K562 (cell line): Measurements from ENCODE around the gene COL16A1. TPM values are rescaled to one million over a fixed set of nuclear protein-coding genes. Genes with fewer than 3 reads are reported as not detected.

Experiments used
- polyA plus RNA-seq, 8 experiments: library from polyadenylated mRNA; depleted of rRNA in 4 of 8; stranded (reverse) in 5 of 8; unstranded in 3 of 8; fragments of >200 nt; fragmentation: Nextera tagmentation in 2 of 8; fragmentation: Illumina TruSeq in 1 of 8; extraction: Ambion mirVana in 2 of 8; extraction: Trizol in 1 of 8; gene quantifications; 2 replicates each; pipeline versions ENCODE4 v1.2.1 to v1.2.3, GENCODE V29; 2011 to 2014; ENCODE audit warnings: inconsistent platforms in 1 of 8, missing spikeins in 1 of 8
- total RNA-seq, 7 experiments: library from RNA; depleted of rRNA in 6 of 7; stranded (reverse); fragments of >200 nt in 6 of 7; fragmentation: Illumina TruSeq in 2 of 7; extraction: Trizol in 2 of 7; gene quantifications; 2 replicates each; pipeline versions ENCODE4 v1.2.1 to v1.2.3, GENCODE V29; 2011 to 2021; ENCODE audit warnings: low replicate concordance in 1 of 7

The COL16A1 gene
- total and polyA plus RNA-seq, 9 of the 15 experiments (the other 6 are each of a cell fraction or from before 2014, with no cell fraction given) = 0.11 to 0.60 (median 0.11) TPM; not detected in 6

Other genes starting within 250 kb of the COL16A1 start
- 0.05 and 0.53 TPM in 2 replicates for gene TINAGL1, start 127.5 kb downstream of the COL16A1 start, total RNA-seq (2014; rRNA removed)
- 0.07 TPM in 1 of 2 replicates, not detected in the other for gene TINAGL1, start 127.5 kb downstream of the COL16A1 start, total RNA-seq (2014; rRNA removed; fragmentation: Illumina TruSeq; extraction: Trizol)
- gene TINAGL1, start 127.5 kb downstream of the COL16A1 start, total RNA-seq (2015; rRNA removed; fragmentation: Illumina TruSeq; extraction: Trizol) = not detected in 2 replicates
- gene TINAGL1, start 127.5 kb downstream of the COL16A1 start, total RNA-seq (2021) = 0.27 and 0.67 TPM in 2 replicates
- 0.35 and 1.2 TPM in 2 replicates for gene TINAGL1, start 127.5 kb downstream of the COL16A1 start, polyA plus RNA-seq (2011; rRNA removed)
- 0.14 TPM in 1 of 2 replicates, not detected in the other for gene TINAGL1, start 127.5 kb downstream of the COL16A1 start, polyA plus RNA-seq (2014; fragmentation: Illumina TruSeq; extraction: Trizol)
- not detected for gene TINAGL1, start 127.5 kb downstream of the COL16A1 start, polyA plus RNA-seq (2014; fragmentation: Nextera tagmentation; extraction: Ambion mirVana)
- gene TINAGL1, start 127.5 kb downstream of the COL16A1 start, polyA plus RNA-seq (2014; rRNA removed) = 0.04 and 0.16 TPM in 2 replicates
- gene HCRTR1, start 86.3 kb downstream of the COL16A1 start, total RNA-seq (2014; rRNA removed) = not detected in 2 replicates
- gene HCRTR1, start 86.3 kb downstream of the COL16A1 start, total RNA-seq (2014; rRNA removed; fragmentation: Illumina TruSeq; extraction: Trizol) = not detected in 2 replicates
- gene HCRTR1, start 86.3 kb downstream of the COL16A1 start, total RNA-seq (2015; rRNA removed; fragmentation: Illumina TruSeq; extraction: Trizol) = not detected in 2 replicates
- not detected in 2 replicates for gene HCRTR1, start 86.3 kb downstream of the COL16A1 start, total RNA-seq (2021)
- not detected in 2 replicates for gene HCRTR1, start 86.3 kb downstream of the COL16A1 start, polyA plus RNA-seq (2011; rRNA removed)
- gene HCRTR1, start 86.3 kb downstream of the COL16A1 start, polyA plus RNA-seq (2014; fragmentation: Illumina TruSeq; extraction: Trizol) = not detected in 2 replicates
- gene HCRTR1, start 86.3 kb downstream of the COL16A1 start, polyA plus RNA-seq (2014; fragmentation: Nextera tagmentation; extraction: Ambion mirVana) = not detected
- not detected in 2 replicates for gene HCRTR1, start 86.3 kb downstream of the COL16A1 start, polyA plus RNA-seq (2014; rRNA removed)
- gene PEF1, start 59.1 kb downstream of the COL16A1 start, total RNA-seq (2014; rRNA removed) = 76.6 and 87.6 TPM in 2 replicates
- gene PEF1, start 59.1 kb downstream of the COL16A1 start, total RNA-seq (2014; rRNA removed; fragmentation: Illumina TruSeq; extraction: Trizol) = 39.4 and 46.0 TPM in 2 replicates
- 48.8 and 49.1 TPM in 2 replicates for gene PEF1, start 59.1 kb downstream of the COL16A1 start, total RNA-seq (2015; rRNA removed; fragmentation: Illumina TruSeq; extraction: Trizol)
- 61.0 and 61.9 TPM in 2 replicates for gene PEF1, start 59.1 kb downstream of the COL16A1 start, total RNA-seq (2021)
- 73.7 and 104 TPM in 2 replicates for gene PEF1, start 59.1 kb downstream of the COL16A1 start, polyA plus RNA-seq (2011; rRNA removed)
- gene PEF1, start 59.1 kb downstream of the COL16A1 start, polyA plus RNA-seq (2014; fragmentation: Illumina TruSeq; extraction: Trizol) = 95.5 and 97.8 TPM in 2 replicates
- 10 to 100 TPM; 26.3 to 33.0 TPM for gene PEF1, start 59.1 kb downstream of the COL16A1 start, polyA plus RNA-seq (2014; fragmentation: Nextera tagmentation; extraction: Ambion mirVana)
- 78.2 and 82.5 TPM in 2 replicates for gene PEF1, start 59.1 kb downstream of the COL16A1 start, polyA plus RNA-seq (2014; rRNA removed)
- gene ADGRB2, start 60.3 kb upstream of the COL16A1 start, total RNA-seq (2014; rRNA removed) = 0.23 and 0.33 TPM in 2 replicates
- 0.04 TPM in 1 of 2 replicates, not detected in the other for gene ADGRB2, start 60.3 kb upstream of the COL16A1 start, total RNA-seq (2014; rRNA removed; fragmentation: Illumina TruSeq; extraction: Trizol)
- 0.22 and 0.23 TPM in 2 replicates for gene ADGRB2, start 60.3 kb upstream of the COL16A1 start, total RNA-seq (2015; rRNA removed; fragmentation: Illumina TruSeq; extraction: Trizol)
- gene ADGRB2, start 60.3 kb upstream of the COL16A1 start, total RNA-seq (2021) = 0.22 and 0.34 TPM in 2 replicates
- gene ADGRB2, start 60.3 kb upstream of the COL16A1 start, polyA plus RNA-seq (2011; rRNA removed) = 0.14 and 0.38 TPM in 2 replicates
- gene ADGRB2, start 60.3 kb upstream of the COL16A1 start, polyA plus RNA-seq (2014; fragmentation: Illumina TruSeq; extraction: Trizol) = 0.07 and 0.11 TPM in 2 replicates
- not detected for gene ADGRB2, start 60.3 kb upstream of the COL16A1 start, polyA plus RNA-seq (2014; fragmentation: Nextera tagmentation; extraction: Ambion mirVana)
- 0.18 and 0.20 TPM in 2 replicates for gene ADGRB2, start 60.3 kb upstream of the COL16A1 start, polyA plus RNA-seq (2014; rRNA removed)
- gene SPOCD1, start 112.0 kb upstream of the COL16A1 start, total RNA-seq (2014; rRNA removed) = 0.20 and 0.27 TPM in 2 replicates
- 0.16 and 0.36 TPM in 2 replicates for gene SPOCD1, start 112.0 kb upstream of the COL16A1 start, total RNA-seq (2014; rRNA removed; fragmentation: Illumina TruSeq; extraction: Trizol)
- 0.23 and 0.25 TPM in 2 replicates for gene SPOCD1, start 112.0 kb upstream of the COL16A1 start, total RNA-seq (2015; rRNA removed; fragmentation: Illumina TruSeq; extraction: Trizol)
- gene SPOCD1, start 112.0 kb upstream of the COL16A1 start, total RNA-seq (2021) = 0.22 and 0.71 TPM in 2 replicates
- gene SPOCD1, start 112.0 kb upstream of the COL16A1 start, polyA plus RNA-seq (2011; rRNA removed) = 0.39 and 0.63 TPM in 2 replicates
- 0.19 and 0.42 TPM in 2 replicates for gene SPOCD1, start 112.0 kb upstream of the COL16A1 start, polyA plus RNA-seq (2014; fragmentation: Illumina TruSeq; extraction: Trizol)
- under 1 TPM in 1 of 2 experiments, not detected in 1; 0.03 TPM for gene SPOCD1, start 112.0 kb upstream of the COL16A1 start, polyA plus RNA-seq (2014; fragmentation: Nextera tagmentation; extraction: Ambion mirVana)
- gene SPOCD1, start 112.0 kb upstream of the COL16A1 start, polyA plus RNA-seq (2014; rRNA removed) = 0.25 and 0.46 TPM in 2 replicates
- 316 and 345 TPM in 2 replicates for gene PTP4A2, start 234.4 kb upstream of the COL16A1 start, total RNA-seq (2014; rRNA removed)
- gene PTP4A2, start 234.4 kb upstream of the COL16A1 start, total RNA-seq (2014; rRNA removed; fragmentation: Illumina TruSeq; extraction: Trizol) = 620 and 713 TPM in 2 replicates
- 585 and 652 TPM in 2 replicates for gene PTP4A2, start 234.4 kb upstream of the COL16A1 start, total RNA-seq (2015; rRNA removed; fragmentation: Illumina TruSeq; extraction: Trizol)
- gene PTP4A2, start 234.4 kb upstream of the COL16A1 start, total RNA-seq (2021) = 429 and 432 TPM in 2 replicates
- 785 and 870 TPM in 2 replicates for gene PTP4A2, start 234.4 kb upstream of the COL16A1 start, polyA plus RNA-seq (2011; rRNA removed)
- 528 and 852 TPM in 2 replicates for gene PTP4A2, start 234.4 kb upstream of the COL16A1 start, polyA plus RNA-seq (2014; fragmentation: Illumina TruSeq; extraction: Trizol)
- gene PTP4A2, start 234.4 kb upstream of the COL16A1 start, polyA plus RNA-seq (2014; fragmentation: Nextera tagmentation; extraction: Ambion mirVana) = 100 to 1,000 TPM; 197 to 480 TPM
- 219 and 255 TPM in 2 replicates for gene PTP4A2, start 234.4 kb upstream of the COL16A1 start, polyA plus RNA-seq (2014; rRNA removed)